ENCODE results near the gene NEAT1.

Gene NEAT1

DNA sequence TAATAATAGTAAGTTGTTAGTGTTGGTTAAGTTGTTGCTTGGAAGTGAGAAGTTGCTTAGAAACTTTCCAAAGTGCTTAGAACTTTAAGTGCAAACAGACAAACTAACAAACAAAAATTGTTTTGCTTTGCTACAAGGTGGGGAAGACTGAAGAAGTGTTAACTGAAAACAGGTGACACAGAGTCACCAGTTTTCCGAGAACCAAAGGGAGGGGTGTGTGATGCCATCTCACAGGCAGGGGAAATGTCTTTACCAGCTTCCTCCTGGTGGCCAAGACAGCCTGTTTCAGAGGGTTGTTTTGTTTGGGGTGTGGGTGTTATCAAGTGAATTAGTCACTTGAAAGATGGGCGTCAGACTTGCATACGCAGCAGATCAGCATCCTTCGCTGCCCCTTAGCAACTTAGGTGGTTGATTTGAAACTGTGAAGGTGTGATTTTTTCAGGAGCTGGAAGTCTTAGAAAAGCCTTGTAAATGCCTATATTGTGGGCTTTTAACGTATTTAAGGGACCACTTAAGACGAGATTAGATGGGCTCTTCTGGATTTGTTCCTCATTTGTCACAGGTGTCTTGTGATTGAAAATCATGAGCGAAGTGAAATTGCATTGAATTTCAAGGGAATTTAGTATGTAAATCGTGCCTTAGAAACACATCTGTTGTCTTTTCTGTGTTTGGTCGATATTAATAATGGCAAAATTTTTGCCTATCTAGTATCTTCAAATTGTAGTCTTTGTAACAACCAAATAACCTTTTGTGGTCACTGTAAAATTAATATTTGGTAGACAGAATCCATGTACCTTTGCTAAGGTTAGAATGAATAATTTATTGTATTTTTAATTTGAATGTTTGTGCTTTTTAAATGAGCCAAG, 2.7 kb downstream of the NEAT1 start:
- no peak for DNase-seq

DNA sequence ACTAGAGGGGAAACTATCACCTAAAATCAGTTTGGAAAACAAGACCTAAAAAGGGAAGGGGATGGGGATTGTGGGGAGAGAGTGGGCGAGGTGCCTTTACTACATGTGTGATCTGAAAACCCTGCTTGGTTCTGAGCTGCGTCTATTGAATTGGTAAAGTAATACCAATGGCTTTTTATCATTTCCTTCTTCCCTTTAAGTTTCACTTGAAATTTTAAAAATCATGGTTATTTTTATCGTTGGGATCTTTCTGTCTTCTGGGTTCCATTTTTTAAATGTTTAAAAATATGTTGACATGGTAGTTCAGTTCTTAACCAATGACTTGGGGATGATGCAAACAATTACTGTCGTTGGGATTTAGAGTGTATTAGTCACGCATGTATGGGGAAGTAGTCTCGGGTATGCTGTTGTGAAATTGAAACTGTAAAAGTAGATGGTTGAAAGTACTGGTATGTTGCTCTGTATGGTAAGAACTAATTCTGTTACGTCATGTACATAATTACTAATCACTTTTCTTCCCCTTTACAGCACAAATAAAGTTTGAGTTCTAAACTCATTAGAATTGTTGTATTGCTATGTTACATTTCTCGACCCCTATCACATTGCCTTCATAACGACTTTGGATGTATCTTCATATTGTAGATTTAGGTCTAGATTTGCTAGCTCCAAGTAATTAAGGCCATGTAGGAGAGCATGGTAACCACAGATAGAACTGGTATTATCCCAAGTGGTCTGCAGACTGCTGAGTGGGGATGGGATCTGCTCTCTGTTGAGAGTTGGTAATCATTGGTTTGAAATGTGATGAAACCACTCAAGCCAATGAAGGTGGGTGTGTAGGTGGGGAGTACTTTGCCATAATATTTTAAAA, 3.6 kb downstream of the NEAT1 start:
- no peak for DNase-seq

DNA sequence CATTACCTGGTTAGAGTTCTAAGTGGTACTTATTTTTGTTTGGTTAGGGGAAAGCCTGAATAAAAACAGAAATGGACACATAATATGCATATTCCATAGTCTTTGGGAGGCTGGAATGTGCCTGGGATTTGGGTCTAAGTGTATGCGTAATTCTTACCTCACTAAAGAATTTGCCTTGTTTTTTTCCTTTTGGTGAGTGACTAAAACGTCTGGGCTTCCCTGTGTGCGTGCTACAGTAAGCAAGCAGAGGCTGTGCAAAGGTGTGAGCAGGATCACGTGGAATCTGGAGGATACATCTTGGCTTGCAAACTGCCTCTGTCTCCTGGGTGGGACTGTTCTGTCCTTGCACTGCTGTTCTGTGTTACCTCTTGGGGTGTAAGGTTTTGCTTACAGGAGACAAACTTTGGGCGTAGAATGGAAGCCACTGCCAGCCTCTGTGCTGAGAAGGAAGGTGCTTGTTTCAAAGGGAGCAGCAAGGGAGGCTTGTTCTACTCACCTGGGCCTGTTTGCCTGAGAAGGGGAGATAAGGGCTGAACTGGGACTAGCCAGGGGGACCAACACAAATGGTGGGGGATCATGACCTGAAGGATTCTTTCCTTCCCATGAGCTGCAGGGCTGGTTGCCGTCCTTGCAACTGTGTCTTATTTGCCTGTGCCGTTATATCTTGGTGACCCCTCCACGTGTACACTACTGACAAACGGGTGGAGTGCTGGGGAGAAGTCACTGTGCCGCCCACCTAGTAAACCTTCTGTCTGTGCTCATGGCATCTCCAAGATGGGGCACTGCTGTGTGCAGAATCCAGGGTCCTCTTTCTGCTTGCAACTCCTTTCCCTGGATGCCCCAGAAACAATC, 4.5 kb downstream of the NEAT1 start:
- DNase-seq, result no peak

DNA sequence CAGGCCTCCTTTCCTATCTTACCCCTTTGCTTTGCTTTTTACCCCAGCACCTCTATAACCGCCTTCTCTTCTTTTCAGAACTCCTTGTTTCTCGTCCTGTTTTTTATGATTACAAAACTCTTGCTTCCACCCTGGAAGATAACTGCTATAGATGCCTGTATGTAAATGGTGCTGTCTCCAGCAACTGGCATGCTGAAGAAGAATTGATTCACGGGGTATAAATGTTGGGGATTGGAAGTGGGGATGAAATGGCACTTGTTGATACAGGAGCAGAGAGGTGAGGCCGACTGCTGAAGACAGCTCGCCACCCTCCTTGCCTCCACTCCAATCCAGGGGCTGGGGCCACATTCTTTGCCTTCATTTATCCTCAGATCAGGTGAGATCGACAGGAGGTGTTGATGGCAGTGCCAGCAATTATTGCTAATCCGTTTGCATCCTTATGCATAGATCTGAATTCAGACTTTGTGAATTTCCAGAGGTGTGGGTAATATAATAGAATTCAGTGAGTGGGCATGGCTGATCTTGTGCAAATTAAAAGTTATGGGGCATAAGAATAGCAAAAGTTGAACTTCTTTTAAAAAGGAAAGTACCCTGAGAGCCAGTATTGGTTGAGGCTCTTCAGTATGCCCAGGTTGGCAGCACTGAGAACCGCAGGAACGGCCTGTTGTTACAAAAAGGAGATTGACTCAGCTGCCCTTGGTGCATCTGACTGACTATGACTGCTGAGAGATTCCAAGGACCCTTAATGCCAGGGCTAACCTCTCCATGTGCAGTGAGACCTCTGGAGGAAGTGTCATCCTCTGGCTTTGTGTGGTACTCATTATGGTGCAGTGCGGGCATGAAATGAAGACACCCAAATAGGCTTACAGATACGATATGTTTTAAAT, 5.3 kb downstream of the NEAT1 start:
- no peak for DNase-seq

DNA sequence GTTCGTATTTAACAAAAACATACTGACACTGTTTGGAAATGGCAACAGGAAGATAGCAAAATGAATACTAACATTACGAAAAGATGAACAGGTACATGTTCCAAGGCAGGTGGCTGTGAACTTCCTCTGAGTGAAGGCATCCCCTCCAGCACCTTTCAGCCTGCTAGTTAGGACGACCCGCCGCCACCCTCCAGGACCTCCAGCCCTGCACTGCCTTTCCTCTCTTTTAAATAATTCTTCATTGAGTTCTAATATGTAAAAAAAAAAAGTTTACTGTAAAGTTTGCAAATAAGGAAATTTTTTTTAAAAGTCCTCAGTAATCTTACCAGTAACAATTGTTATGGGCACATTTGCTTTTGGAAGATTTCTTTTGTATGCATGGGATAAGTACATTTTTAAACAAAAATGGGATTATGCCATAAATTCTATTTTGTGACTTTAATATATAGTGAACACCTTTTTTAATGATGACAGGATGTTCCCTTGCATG, 6.0 kb downstream of the NEAT1 start:
- no peak for DNase-seq

DNA sequence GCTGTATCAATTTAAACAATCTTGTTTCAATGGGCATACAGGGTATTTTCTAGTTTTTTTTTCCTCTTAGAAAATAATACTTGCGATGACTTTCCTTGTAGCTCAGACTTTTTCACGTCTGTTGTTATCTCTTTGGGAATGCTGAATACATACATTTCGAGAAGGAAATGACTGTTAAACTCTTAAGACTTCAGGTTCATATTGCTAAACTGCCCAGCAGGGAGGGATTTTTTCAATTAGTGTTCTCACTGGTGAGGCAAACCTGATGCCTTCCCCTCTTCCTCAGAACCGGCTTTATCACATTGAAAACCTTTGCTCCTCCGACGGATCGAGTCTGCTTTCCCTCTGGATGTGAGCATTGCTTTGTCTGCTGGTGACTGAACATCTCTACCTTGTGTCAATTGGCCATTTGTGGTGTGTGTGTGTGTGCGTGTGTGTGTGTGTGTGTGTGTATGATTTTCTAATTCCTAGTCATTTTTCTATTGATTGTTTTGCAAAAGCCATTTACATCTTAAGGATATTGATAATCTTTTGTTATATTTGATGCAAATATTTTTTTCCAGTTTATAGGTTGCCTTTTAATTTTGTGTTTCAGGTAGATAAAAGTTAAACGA, 6.6 kb downstream of the NEAT1 start:
- no peak for DNase-seq

DNA sequence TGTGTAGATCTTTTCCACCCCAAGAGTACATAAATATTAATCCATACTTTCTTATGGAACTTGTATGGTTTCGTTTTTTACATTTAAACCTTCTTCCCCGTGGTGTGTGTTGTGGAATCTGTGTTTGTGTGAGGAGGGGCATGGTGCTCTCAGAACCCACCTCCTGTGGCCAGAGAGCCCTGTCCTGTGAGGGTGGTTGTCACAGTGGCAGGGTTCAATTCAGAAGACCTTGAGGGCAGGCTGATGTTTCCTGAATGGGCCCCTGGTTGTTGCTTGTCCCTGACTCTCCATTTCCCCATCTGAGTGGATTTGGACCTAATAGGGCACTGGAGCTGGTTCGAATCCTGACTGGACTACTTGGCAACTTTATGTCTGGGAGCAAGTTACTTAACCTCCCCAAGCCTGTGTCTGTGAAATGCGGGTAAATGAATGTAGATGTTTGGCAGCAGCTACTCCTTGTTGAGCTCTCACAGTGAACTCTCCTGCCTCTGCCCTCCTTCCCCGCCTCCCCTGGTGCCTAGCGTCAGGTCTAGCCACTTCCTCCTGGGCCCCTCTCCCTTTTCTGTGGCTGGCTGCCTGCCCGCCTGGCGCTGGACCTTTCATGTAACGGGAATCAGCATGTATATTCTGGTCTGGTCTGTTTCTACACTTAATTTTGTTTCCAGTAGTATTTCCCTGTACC, 7.3 kb downstream of the NEAT1 start:
- DNase-seq, result no peak

DNA sequence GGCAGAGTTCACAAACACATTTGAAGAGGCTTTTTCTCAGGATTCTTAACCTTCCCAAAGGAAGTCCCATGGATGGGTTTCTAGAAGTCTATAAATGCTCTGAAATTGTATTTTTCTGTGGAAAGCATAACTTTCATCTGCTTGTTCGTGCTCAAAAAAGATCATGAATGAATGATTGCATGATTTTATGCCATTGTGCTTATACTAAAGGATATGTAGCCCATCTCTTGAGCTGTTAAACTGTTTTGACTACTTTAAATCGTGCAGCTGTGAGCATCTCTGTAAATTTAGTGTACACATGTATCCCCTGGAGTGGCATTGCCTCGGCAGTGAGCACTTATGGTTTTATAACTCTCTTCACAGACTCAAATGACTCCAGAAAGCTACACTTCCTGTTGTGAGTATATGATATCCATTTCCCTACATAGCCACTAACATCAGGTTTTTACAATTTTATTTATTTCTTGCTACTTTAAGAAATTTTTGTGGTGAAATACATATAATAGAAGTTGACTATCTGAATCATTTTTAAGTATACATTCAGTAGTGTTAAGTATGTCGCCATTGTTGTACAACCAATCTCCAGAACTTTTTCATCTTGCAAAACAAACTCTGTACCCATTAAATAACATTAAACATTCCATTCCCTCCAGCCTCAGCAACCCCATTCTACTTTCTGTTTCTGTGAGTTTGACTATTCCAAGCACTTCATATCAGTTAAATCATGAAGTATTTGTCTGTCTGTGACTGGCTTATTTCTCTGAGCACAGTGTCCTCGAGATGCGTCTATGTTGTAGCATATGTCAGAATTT, 8.0 kb downstream of the NEAT1 start:
- DNase-seq, result no peak

DNA sequence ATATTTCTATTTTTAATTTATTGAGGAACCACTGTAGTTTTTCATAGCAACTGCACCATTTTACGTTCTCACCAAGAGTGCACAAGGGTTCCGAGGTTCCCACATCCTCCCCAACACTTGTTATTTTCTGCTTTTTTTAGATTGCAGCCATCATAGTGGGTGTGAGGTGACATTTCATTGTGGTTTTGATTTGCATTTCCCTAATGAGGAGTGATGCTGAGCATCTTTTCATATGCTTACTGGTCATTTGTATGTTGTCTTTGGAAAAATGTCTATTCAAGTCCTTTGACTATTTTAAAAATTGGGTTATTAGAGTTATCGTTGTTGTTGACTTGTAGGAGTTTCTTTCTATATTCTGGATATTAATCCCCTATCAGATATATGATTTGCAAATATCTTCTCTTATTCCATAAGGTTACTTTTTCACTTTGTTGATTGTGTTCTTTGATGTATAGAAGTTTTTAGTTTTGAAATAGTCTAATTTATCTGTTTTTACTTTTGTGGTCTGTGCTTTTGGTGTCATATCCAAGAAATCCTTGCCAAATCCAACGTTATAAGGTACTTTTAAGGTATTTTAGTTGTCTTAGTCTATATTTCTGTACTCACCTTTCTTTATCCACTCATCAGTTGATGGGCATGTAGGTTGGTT, 9.0 kb downstream of the NEAT1 start:
- DNase-seq, result no peak

DNA sequence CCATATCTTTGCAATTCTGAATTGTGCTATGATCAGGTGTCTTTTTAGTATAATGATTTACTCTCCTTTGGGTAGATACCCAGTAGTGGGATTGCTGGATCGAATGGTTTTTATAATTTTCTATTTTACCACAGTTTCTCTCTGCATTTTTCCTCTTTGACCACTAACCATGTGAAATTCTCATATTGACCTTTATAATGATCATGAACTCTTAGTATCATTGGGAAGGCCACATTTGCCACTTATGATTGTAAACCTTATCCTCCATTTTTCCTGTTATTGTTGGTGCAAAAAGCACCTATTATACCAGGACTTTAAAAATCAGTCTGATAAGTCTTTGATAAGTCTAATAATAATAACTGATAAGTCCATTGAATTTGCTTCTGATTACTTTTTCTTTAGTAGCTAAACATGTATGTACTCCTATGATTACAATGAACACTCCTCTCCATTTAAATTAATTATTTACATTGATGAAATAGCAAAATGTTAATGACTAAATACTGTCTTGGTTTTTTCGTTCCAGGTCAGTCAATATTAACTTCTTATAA, 9.6 kb downstream of the NEAT1 start:
- no peak for DNase-seq

DNA sequence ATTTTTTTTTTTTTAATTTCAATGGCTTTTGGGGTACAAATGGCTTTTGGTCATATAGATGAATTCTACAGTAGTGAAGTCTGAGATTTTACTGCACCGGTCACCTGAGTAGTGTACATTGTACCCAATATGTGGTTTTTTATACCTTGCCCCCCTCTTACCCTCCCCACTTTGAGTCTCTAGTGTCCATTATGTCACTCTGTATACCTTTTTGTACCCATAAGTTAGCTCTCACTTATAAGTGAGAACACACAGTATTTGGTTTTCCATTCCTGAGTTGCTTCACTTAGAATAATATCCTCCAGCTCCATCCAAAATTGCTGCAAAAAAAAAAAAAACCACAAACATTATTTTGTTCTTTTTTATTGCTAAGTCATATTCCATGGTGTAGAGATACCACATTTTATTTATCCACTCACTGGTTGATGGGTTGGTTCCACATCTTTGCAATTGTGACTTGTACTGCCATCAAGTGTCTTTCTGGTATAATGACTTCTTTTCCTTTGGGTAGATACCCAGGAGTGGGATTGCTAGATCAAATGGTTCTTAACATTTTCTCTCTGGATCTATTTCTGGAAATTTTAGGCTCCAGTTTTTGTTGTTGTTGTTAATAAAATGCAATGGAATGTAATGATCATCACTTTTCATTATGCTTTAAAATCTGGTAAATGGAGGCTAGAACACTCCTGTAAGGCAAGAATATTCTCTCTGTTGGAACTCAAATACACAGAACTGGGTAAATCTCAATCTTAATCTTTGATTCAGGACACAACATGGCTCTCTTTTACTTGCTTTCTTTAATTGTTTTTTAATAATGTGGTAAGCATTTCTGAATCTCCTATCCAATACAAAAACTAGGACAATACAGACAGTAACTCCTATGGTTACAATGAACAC, 10.3 kb downstream of the NEAT1 start:
- peak; percentile 18 for DNase-seq

DNA sequence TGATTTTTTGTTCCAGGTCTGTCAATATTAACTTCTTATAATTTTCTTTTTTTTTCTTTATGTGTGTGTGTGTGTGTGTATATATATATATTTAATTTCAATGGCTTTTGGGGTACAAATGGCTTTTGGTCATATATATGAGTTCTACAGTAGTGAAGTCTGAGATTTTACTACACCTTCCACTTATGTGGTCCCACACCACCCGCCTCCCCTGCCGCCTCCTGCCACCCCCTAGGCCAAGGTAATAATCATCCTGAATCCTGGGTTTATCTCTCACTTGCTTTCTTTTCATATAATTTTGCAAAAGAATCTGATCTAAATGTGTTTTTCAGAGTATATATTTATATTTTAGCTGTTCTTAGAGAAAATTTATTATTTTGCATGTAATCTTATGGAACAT, 11.1 kb downstream of the NEAT1 start:
- no peak for DNase-seq

DNA sequence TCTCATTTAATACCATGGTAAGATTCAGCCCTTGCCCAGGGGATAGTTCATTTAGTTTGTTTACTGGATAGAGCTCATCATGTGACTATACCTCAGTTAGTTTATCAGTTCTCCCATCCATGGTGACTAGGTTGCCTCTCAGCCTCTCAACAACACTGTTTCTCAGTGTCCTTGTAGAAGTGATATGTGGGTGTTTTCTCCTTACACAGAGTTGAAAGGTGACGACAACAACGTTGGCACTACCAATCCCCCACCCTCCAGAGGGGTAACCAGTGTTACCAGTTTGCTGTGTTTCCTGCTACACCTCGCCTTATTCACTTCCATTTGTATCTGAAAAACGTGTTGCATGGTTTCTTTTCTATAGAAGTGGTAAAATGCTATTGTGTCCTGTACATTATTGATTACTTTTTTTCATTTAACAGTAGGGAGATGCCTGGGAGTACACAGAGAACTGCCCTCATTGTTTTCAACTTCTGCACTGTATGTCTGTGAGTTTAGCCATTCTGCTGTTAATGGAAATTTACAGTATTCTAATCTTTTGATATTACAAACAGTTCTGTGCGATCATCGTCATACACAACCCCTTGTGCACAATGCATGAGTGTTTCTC, 11.6 kb downstream of the NEAT1 start:
- no peak for DNase-seq

DNA sequence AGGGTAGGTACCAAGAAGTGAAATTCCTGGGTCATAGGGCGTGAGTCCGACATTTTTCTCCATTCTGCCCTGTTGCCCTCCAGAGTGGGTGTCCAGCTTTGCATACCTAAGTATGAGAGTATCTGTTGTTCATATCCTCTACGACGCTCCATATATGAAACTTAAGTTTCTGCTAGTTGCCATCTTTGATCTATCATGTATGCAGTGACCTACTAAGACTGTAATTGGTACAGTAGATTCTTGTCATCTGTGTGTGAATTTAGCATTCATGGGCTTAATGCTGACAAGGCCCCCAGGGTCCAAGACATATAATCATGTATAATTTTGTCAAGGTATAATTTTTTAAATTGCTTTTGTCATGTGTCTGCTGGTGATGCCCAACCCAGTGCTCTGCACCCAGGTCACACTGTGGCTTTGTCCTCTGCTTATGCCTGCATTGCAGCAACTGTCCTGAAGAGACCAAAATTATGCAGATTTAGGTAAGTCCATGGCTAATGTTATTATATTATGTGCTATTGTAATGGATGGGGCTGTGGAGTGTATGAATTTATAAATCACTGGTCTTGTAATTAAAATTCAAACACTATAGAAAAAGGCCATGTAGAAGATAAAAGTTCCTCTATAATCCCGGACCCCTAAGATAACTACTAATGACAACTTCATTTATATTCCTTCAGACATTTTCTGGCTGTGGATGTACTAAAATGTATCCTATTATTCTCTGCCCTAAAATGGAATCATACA, 12.2 kb downstream of the NEAT1 start:
- no peak for DNase-seq

DNA sequence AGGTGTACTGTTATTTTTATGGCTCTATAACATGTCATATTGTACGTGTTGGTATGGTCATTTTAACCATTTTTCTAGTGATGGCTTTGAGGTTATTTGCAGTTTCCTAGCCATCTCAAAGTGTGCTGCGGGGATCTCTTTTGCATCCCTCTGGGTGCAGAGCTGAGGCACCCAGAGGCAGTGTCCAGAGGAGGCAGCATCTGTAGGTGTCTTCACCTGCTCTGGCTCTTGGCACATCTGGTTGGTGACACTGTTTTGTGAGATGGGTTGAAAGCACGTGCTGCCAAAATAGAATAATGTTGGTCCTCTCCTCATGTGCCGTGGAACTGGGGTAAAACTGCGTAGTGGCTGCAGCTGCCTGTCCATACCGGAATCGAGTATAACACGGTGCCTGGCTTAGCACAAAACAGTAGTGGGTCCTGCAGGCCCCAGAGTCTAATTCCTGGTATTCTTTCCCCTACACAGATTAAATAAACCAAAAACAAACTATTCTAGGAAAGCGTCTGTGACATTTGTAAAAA, 12.9 kb downstream of the NEAT1 start:
- no peak for DNase-seq

DNA sequence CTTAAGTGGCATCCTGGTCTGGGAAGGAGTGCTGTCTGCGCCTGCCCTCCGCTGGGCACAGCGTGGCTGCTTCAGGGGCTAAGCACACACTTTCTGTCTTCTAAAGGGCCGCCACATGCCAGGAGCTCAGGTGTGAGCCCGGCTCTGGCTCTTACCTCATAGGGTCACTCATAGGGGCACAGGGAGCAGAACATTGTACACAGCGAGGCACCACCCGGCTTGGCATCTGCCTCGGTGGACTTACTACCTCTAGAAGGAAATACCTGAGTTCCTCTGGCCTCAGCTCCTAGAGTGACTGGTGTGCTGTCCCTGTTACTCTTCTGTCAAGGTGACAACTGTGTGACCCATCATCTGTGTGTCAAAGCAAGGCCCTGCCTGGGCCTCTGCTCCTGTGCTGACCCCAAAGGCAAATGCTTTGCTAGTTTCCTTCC, 13.4 kb downstream of the NEAT1 start:
- DNase-seq, result no peak
